ENCODE data around the gene LCN6. TPM values are rescaled to one million over a fixed set of nuclear protein-coding genes. Genes with fewer than 3 reads are reported as not detected.

LCN6 gene
- total and polyA plus RNA-seq, 2 of the 13 experiments (the other 11 are each of a cell fraction or from before 2014, with no cell fraction given) = not detected

- TF ChIP-seq NKX3-1 (CRISPR knock-in tag; IDR thresholded peaks at IDR 0.05) = no peak
- 0 out of 3 replicates have a peak, but pooled peaks have one; percentile 14 for TF ChIP-seq MXI1 (IDR thresholded peaks at IDR 0.05; ENCODE audit: borderline replicate concordance, low read depth, low read length)
- TF ChIP-seq ZNF704 (CRISPR knock-in tag; IDR thresholded peaks at IDR 0.05; ENCODE audit: borderline replicate concordance) = no peak
- TF ChIP-seq POLR2AphosphoS5 (IDR thresholded peaks at IDR 0.05; ENCODE audit: low read depth, low read length) = peak; percentile 38; the same call in 1 of the 2 replicates
- peak; percentile 59; the same call in 1 of the 2 replicates for TF ChIP-seq RXRB (CRISPR knock-in tag; IDR thresholded peaks at IDR 0.05; ENCODE audit: borderline replicate concordance)
- TF ChIP-seq ZNF446 (CRISPR knock-in tag; IDR thresholded peaks at IDR 0.05) = no peak
- no peak for TF ChIP-seq PAF1 (CRISPR knock-in tag; IDR thresholded peaks at IDR 0.05)
- peak; percentile 52; the same call in 1 of the 2 replicates for TF ChIP-seq DRAP1 (CRISPR knock-in tag; IDR thresholded peaks at IDR 0.05)
- peak; percentile 11 for TF ChIP-seq HNRNPLL (IDR thresholded peaks at IDR 0.05; ENCODE audit: low read depth, low read length, poor library complexity, severe bottlenecking)
These were observed 14.8 kb upstream of the LCN6 start (continued) for GRCh38 chr9:136762915-136763648.

DNA sequence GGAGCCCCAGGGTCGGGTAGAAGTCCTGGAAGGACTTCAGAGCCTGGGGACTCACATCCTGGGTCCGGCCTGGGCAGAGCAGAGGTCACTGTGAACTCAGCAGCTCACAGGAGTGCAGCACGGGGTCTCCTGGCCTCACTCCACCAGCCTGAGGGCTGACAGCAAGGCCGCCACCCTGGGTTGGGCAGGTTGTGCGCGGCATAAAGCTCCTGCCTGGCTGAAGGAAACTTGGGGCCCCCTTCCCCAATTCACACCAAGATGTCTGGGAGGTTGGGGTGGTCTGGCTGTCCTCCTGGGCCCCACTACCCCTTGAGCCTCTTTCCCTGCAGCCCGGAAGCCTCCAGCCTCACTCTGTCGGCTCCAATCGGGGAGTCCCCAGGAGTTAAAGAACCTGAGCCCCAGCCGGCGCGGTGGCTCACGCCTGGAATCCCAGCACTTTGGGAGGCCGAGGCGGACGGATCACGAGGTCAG lies 13.9 kb upstream of the LCN6 start:
- Histone ChIP-seq H3K9me3 (ENCODE audit: low read length) (no peaks in the 10 kb centered on the region), H2AFZ (ENCODE audit: low read length) (no peak overlapping the region), H3K9ac (ENCODE audit: insufficient read depth, low read depth, low read length) (no peak overlapping the region), H3K27me3 (ENCODE audit: control insufficient read depth in 1 of 2, insufficient read depth in 2 of 2, low read length in 2 of 2) (peaks cover 2 to 14% of the 10 kb centered on the region in 2 experiments; a peak in 2 of 5 replicates), H4K20me1 (ENCODE audit: insufficient read depth, low read length) (no peaks in the 10 kb centered on the region), H3K27ac (ENCODE audit: extremely low read length, insufficient read depth, low read length) (peak overlapping the region; percentile 35), H3K79me2 (ENCODE audit: insufficient read depth, low read length) (no peaks in the 10 kb centered on the region), H3K4me3 (replicated peaks in 1 of 3; ENCODE audit: insufficient read depth in 1 of 3, low read depth in 2 of 3, low read length in 3 of 3) (no peak overlapping the region; a peak in 1 of 6 replicates), H3K36me3 (replicated peaks in 1 of 2; ENCODE audit: control insufficient read depth in 1 of 2, insufficient read depth in 2 of 2, low read length in 2 of 2) (no peaks in the 10 kb centered on the region), H3K4me1 (ENCODE audit: insufficient read depth, low read length) (peaks cover 65% of the 10 kb centered on the region), H3K4me2 (ENCODE audit: low read depth, low read length) (peak overlapping the region; percentile 47)
- intact Hi-C loops (cut with micrococcal nuclease; ENCODE audit: unreplicated experiment) (no loop called here), in situ Hi-C loops (cut with HindIII; ENCODE audit: extremely low pct_ligation_motif_present, low pct_unique_long_range_greater_than_20kb) (no loop called here)
- no peak for FAIRE-seq
- ChIA-PET CTCF (ENCODE audit: low intra/inter-chr PET ratio, low total read pairs) (no interaction called here), POLR2A (interaction anchor here (1.4 kb wide), 1 partner anchor 34 kb away, joined by 3 read pairs; no protein-coding TSS in a partner anchor)
- ATAC-seq = peak; percentile 34; the same call in 2 of the 3 replicates
- no TSS peak for BruUV-seq (replicated peaks)
- no peak for DNase-seq (ENCODE audit: low spot score)
- 69% methylated on average over 14 of the region's 17 CpGs for WGBS (ENCODE audit: low lambda C conversion rate)
- TF ChIP-seq, protein P1, sequence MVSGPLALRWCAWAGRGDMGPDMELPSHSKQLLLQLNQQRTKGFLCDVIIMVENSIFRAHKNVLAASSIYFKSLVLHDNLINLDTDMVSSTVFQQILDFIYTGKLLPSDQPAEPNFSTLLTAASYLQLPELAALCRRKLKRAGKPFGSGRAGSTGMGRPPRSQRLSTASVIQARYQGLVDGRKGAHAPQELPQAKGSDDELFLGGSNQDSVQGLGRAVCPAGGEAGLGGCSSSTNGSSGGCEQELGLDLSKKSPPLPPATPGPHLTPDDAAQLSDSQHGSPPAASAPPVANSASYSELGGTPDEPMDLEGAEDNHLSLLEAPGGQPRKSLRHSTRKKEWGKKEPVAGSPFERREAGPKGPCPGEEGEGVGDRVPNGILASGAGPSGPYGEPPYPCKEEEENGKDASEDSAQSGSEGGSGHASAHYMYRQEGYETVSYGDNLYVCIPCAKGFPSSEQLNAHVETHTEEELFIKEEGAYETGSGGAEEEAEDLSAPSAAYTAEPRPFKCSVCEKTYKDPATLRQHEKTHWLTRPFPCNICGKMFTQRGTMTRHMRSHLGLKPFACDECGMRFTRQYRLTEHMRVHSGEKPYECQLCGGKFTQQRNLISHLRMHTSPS (CRISPR knock-in tag; IDR thresholded peaks at IDR 0.05; ENCODE audit: low read depth) = peak; percentile 18; the same call in 1 of the 2 replicates
- TF ChIP-seq MYC (CRISPR knock-in tag; IDR thresholded peaks at IDR 0.05; ENCODE audit: borderline replicate concordance) (peak; percentile 21; the same call in 1 of the 2 replicates), ZNF687 (CRISPR knock-in tag; IDR thresholded peaks at IDR 0.05) (peak; percentile 84), ZFX (CRISPR knock-in tag; IDR thresholded peaks at IDR 0.05; ENCODE audit: low read depth) (peak; percentile 45), RELA (CRISPR knock-in tag; IDR thresholded peaks at IDR 0.05) (no peak), RNF2 (conservative IDR thresholded peaks at IDR 0.05; ENCODE audit: low read depth) (no peak)
